Neural crest cell (in vitro differentiated cells): ENCODE results near the gene RIC1. TPM values are rescaled to one million over a fixed set of nuclear protein-coding genes. Genes with fewer than 3 reads are reported as not detected.
"Not testable (repeated sequence)": the region's sequence is repeated elsewhere in the genome, so short reads cannot be mapped to it uniquely, and the experiment has no call there.

ENCODE experiments used
- DNase-seq: peaks from one replicate; pipeline ENCODE4 v3.0.0; 2021; ENCODE audit warnings: low read depth, mixed read lengths, low spot score
- H3K27ac Mint-ChIP-seq: one replicate; pipeline ENCODE4 v1.8.0; 2021; ENCODE audit warnings: mild to moderate bottlenecking, mixed read lengths; ENCODE audit not compliant: unreplicated experiment
- H3K27me3 Mint-ChIP-seq: 2 replicates; pipeline ENCODE4 v1.8.0; 2021; ENCODE audit warnings: low read depth, mild to moderate bottlenecking, mixed read lengths
- H3K36me3 Mint-ChIP-seq: 2 replicates; pipeline ENCODE4 v1.8.0; 2021; ENCODE audit warnings: low read depth, mild to moderate bottlenecking, mixed read lengths
- H3K4me1 Mint-ChIP-seq: 2 replicates; pipeline ENCODE4 v1.8.0; 2021; ENCODE audit warnings: mixed read lengths
- H3K4me3 Mint-ChIP-seq: one replicate; pipeline ENCODE4 v1.8.0; 2021; ENCODE audit warnings: mild to moderate bottlenecking, mixed read lengths
- H3K9me3 Mint-ChIP-seq: 2 replicates; pipeline ENCODE4 v1.8.0; 2021; ENCODE audit warnings: mixed read lengths
- CTCF ChIP-seq: fragments of 200-600 bp; sonication (generic); conservative IDR thresholded peaks from 2 replicates; pipeline ENCODE4 v1.5.0; 2021; ENCODE audit warnings: antibody characterized with exemption, mild to moderate bottlenecking
- total RNA-seq: library from RNA; stranded (reverse); gene quantifications from 2 replicates; pipeline ENCODE4 v1.2.1, GENCODE V29; 2021

Gene RIC1
- total RNA-seq, 1 donor from 2014 or later, result 21.6 TPM

GRCh38 chr9:5651246-5651645 lies 22.3 kb downstream of the RIC1 start:
- Mint-ChIP-seq H3K4me1 (peaks cover 4% of the 10 kb centered on the region), H3K36me3 (peaks cover 58% of the 10 kb centered on the region), H3K27ac (no peak overlapping the region), H3K27me3 (no peaks in the 10 kb centered on the region), H3K4me3 (no peak overlapping the region), H3K9me3 (peaks cover 23% of the 10 kb centered on the region)
- no peak for TF ChIP-seq CTCF
- DNase-seq, result no peak

- no peak for DNase-seq
- no peak overlapping the region for H3K27ac Mint-ChIP-seq
Measured at GRCh38 chr9:5652821-5653220, 23.9 kb downstream of the RIC1 start.

GRCh38 chr9:5662804-5663203 lies 33.9 kb downstream of the RIC1 start:
- H3K27ac Mint-ChIP-seq, H3K27me3 Mint-ChIP-seq, H3K4me3 Mint-ChIP-seq, H3K4me1 Mint-ChIP-seq, DNase-seq: not testable (repeated sequence)
- Mint-ChIP-seq H3K36me3 (peaks cover 73% of the 10 kb centered on the region), H3K9me3 (peaks cover 21% of the 10 kb centered on the region)

More at GRCh38 chr9:5652821-5653220, 23.9 kb downstream of the RIC1 start:
- Mint-ChIP-seq H3K4me1 (no peaks in the 10 kb centered on the region), H3K9me3 (peaks cover 18% of the 10 kb centered on the region), H3K36me3 (peaks cover 46% of the 10 kb centered on the region), H3K4me3 (no peak overlapping the region), H3K27me3 (no peaks in the 10 kb centered on the region)
- no peak for TF ChIP-seq CTCF

- H3K27ac Mint-ChIP-seq, result no peak overlapping the region
- peaks cover 83% of the 10 kb centered on the region for H3K36me3 Mint-ChIP-seq
- no peaks in the 10 kb centered on the region for H3K27me3 Mint-ChIP-seq
- no peak overlapping the region for H3K4me3 Mint-ChIP-seq
- peaks cover 5% of the 10 kb centered on the region for H3K4me1 Mint-ChIP-seq
- DNase-seq, result no peak
- TF ChIP-seq CTCF, result no peak
- peaks cover 26% of the 10 kb centered on the region for H3K9me3 Mint-ChIP-seq
Measured at GRCh38 chr9:5665059-5665458, 36.2 kb downstream of the RIC1 start.

- Mint-ChIP-seq H3K4me1 (peaks cover 5% of the 10 kb centered on the region), H3K36me3 (peaks cover 65% of the 10 kb centered on the region), H3K9me3 (peaks cover 17% of the 10 kb centered on the region), H3K4me3 (no peak overlapping the region), H3K27me3 (no peaks in the 10 kb centered on the region), H3K27ac (no peak overlapping the region)
- no peak for TF ChIP-seq CTCF
- DNase-seq, result no peak
Measured at GRCh38 chr9:5667391-5667790, 38.5 kb downstream of the RIC1 start.

GRCh38 chr9:5670079-5670478 lies 41.2 kb downstream of the RIC1 start:
- H3K4me1 Mint-ChIP-seq, result no peaks in the 10 kb centered on the region
- DNase-seq, result no peak
- no peaks in the 10 kb centered on the region for H3K27me3 Mint-ChIP-seq
- peaks cover 11% of the 10 kb centered on the region for H3K9me3 Mint-ChIP-seq
- H3K36me3 Mint-ChIP-seq, result peaks cover 44% of the 10 kb centered on the region
- H3K4me3 Mint-ChIP-seq, result no peak overlapping the region
- no peak for TF ChIP-seq CTCF
- no peak overlapping the region for H3K27ac Mint-ChIP-seq
